Endodermal cell (in vitro differentiated cells): ENCODE measurements around the gene CADM1. TPM values are rescaled to one million over a fixed set of nuclear protein-coding genes. Genes with fewer than 3 reads are reported as not detected.

ENCODE experiments used
- DNase-seq: peaks from one replicate; pipeline ENCODE4 v3.0.0-alpha.2; 2017
- H3K27ac ChIP-seq: 2 replicates; pipeline ENCODE4 v1.5.1; 2013; ENCODE audit warnings: mild to moderate bottlenecking, low read depth, low read length, moderate library complexity
- H3K27me3 ChIP-seq: 2 replicates; pipeline ENCODE4 v1.6.1; 2013; ENCODE audit warnings: mild to moderate bottlenecking, low read length, moderate library complexity; ENCODE audit not compliant: insufficient read depth, control insufficient read depth, poor library complexity, severe bottlenecking
- H3K36me3 ChIP-seq: 2 replicates; pipeline ENCODE4 v1.7.0; 2013; ENCODE audit warnings: mild to moderate bottlenecking, low read length, moderate library complexity; ENCODE audit not compliant: control insufficient read depth, insufficient read depth
- H3K4me1 ChIP-seq: one replicate; pipeline ENCODE4 v1.7.0; 2013; ENCODE audit warnings: low read length; ENCODE audit not compliant: control insufficient read depth, insufficient read depth
- H3K4me3 ChIP-seq: 2 replicates; pipeline ENCODE4 v1.5.1; 2013; ENCODE audit warnings: mild to moderate bottlenecking, low read length, moderate library complexity
- H3K9ac ChIP-seq: 2 replicates; pipeline ENCODE4 v1.6.1; 2013; ENCODE audit warnings: mild to moderate bottlenecking, low read length, moderate library complexity; ENCODE audit not compliant: poor library complexity, severe bottlenecking; ENCODE audit errors: extremely low read depth
- H3K9me3 ChIP-seq: 2 replicates; pipeline ENCODE4 v1.6.1; 2013; ENCODE audit warnings: mild to moderate bottlenecking, low read length, moderate library complexity; ENCODE audit not compliant: control insufficient read depth
- H3K27ac Mint-ChIP-seq: 2 replicates; pipeline ENCODE4 v1.8.0; 2020; ENCODE audit warnings: mixed read lengths
- H3K27me3 Mint-ChIP-seq: 2 replicates; pipeline ENCODE4 v1.8.0; 2021; ENCODE audit warnings: mild to moderate bottlenecking, mixed read lengths; ENCODE audit not compliant: insufficient read depth
- H3K36me3 Mint-ChIP-seq: 2 replicates; pipeline ENCODE4 v1.8.0; 2020; ENCODE audit warnings: low read depth, mixed read lengths
- H3K4me1 Mint-ChIP-seq: 2 replicates; pipeline ENCODE4 v1.8.0; 2020; ENCODE audit warnings: mixed read lengths
- H3K4me3 Mint-ChIP-seq: 2 replicates; pipeline ENCODE4 v1.8.0; 2020; ENCODE audit warnings: mild to moderate bottlenecking, moderate library complexity, mixed read lengths
- H3K9me3 Mint-ChIP-seq: 2 replicates; pipeline ENCODE4 v1.8.0; 2020; ENCODE audit warnings: mild to moderate bottlenecking, mixed read lengths
- WGBS, 2 experiments: methylation state at CpG; one replicate each; pipeline versions ENCODE4 v1.1.5 to v1.1.7; 2013; ENCODE audit warnings: missing lambda C conversion rate in 2 of 2, mixed read lengths in 1 of 2; ENCODE audit not compliant: insufficient coverage in 1 of 2, insufficient read length in 1 of 2; 5-methylcytosine and 5-hydroxymethylcytosine counted together
- total RNA-seq, 2 donors: library from RNA; stranded (reverse); fragmentation: NEBNext Ultra II Directional in 1 of 2; extraction: Animal tissue kit (Norgen Biotek cat#: 25700) in 1 of 2; gene quantifications; 2 replicates in 1 of 2; 3 replicates in 1 of 2; pipeline ENCODE4 v1.2.1, GENCODE V29; 2021
- TF ChIP-seq, protein P1 (sequence below): fragments of 200-600 bp; sonication (generic); conservative IDR thresholded peaks from 2 replicates; pipeline ENCODE4 v1.5.0; 2021; ENCODE audit warnings: antibody characterized with exemption, mild to moderate bottlenecking

CADM1 gene
- total RNA-seq, 2 donors from 2014 or later: 76.3 to 88.2 TPM

DNA sequence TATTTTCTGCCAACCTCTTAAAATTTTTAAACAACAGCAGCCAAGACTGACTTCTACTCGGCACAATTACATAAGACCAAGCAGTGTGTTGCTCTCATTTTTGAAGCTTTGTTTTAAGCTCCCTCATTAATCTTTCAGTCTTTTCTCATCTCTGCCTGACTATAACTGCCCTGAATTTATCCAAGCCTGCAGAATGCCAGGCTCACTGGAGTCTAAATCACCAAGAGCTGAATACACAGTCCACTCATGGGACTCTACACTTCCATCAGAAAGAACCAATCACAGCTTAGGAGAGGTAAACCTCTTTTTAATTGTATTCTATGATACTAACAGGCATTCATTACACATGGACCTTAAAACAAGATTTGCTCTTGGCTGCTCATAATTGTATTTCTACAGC lies 178.7 kb downstream of the CADM1 start:
- no peak overlapping the region for H3K27ac ChIP-seq

DNA sequence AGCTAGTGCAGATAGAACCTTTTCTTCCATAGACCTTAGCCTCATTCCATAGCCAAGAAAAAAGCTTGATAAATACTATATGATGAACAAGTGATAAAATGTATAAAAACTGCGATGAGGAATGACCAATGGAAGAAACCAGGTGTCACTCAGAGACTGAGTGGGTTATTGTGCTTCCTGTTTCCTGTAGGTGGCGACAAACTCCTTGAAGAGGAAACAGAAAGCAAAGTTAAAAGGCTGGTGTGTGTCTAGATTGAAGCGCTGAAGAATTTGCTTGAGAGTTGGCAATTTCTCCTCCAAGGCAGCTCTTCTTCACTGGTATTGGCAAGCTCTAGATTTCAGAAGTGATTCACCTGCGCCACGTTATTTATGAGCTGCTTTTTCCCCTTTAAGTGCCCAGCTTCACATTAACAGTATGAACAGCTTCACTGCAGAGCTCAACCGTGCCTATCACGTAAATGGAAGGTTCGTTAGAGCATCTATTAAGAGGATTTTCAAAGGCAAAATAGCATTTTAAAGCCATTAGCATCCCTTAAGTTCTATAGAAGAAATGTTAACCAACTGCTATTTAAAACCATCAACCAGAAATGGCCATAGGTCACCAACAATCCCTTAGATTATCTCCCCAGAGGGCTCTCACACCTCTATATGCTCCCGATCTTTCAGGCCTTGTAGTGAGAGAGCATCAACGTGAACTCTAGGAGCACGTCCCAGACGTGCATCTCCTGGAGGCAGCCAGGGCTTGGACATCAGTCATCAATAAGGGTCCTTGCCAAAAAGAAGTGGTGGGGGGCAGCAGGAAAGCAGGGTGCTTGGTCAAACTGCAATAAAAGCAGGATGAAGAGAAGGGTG lies 179.4 kb downstream of the CADM1 start:
- WGBS, 2 experiments: 55 to 56% methylated on average over 10 to 12 of the region's 12 CpGs
- Histone ChIP-seq H3K27ac (no peak overlapping the region), H3K4me1 (no peaks in the 10 kb centered on the region), H3K9ac (no peak overlapping the region), H3K9me3 (no peaks in the 10 kb centered on the region), H3K36me3 (peaks cover 2% of the 10 kb centered on the region), H3K27me3 (no peaks in the 10 kb centered on the region), H3K4me3 (no peak overlapping the region)
- H3K36me3 Mint-ChIP-seq: peaks cover 5% of the 10 kb centered on the region
- no peaks in the 10 kb centered on the region for H3K27me3 Mint-ChIP-seq
- H3K4me3 Mint-ChIP-seq: no peak overlapping the region
- TF ChIP-seq, protein P1, sequence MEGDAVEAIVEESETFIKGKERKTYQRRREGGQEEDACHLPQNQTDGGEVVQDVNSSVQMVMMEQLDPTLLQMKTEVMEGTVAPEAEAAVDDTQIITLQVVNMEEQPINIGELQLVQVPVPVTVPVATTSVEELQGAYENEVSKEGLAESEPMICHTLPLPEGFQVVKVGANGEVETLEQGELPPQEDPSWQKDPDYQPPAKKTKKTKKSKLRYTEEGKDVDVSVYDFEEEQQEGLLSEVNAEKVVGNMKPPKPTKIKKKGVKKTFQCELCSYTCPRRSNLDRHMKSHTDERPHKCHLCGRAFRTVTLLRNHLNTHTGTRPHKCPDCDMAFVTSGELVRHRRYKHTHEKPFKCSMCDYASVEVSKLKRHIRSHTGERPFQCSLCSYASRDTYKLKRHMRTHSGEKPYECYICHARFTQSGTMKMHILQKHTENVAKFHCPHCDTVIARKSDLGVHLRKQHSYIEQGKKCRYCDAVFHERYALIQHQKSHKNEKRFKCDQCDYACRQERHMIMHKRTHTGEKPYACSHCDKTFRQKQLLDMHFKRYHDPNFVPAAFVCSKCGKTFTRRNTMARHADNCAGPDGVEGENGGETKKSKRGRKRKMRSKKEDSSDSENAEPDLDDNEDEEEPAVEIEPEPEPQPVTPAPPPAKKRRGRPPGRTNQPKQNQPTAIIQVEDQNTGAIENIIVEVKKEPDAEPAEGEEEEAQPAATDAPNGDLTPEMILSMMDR: peak; percentile 96
- peaks cover 3% of the 10 kb centered on the region for H3K4me1 Mint-ChIP-seq
- DNase-seq: peak; percentile 56
- H3K27ac Mint-ChIP-seq: no peak overlapping the region
- H3K9me3 Mint-ChIP-seq: no peaks in the 10 kb centered on the region

More for the DNA sequence above, 178.7 kb downstream of the CADM1 start:
- Histone ChIP-seq H3K9ac (no peak overlapping the region), H3K36me3 (peaks cover 3% of the 10 kb centered on the region), H3K4me3 (no peak overlapping the region), H3K4me1 (no peaks in the 10 kb centered on the region), H3K27me3 (no peaks in the 10 kb centered on the region), H3K9me3 (no peaks in the 10 kb centered on the region)
- Mint-ChIP-seq H3K9me3 (no peaks in the 10 kb centered on the region), H3K27ac (no peak overlapping the region), H3K4me1 (peaks cover 3% of the 10 kb centered on the region), H3K4me3 (no peak overlapping the region), H3K36me3 (peaks cover 5% of the 10 kb centered on the region), H3K27me3 (no peaks in the 10 kb centered on the region)
- DNase-seq: no peak
- WGBS, 2 experiments: 92 to 100% methylated on average over 1 of the region's 1 CpG
- TF ChIP-seq, protein P1: no peak

DNA sequence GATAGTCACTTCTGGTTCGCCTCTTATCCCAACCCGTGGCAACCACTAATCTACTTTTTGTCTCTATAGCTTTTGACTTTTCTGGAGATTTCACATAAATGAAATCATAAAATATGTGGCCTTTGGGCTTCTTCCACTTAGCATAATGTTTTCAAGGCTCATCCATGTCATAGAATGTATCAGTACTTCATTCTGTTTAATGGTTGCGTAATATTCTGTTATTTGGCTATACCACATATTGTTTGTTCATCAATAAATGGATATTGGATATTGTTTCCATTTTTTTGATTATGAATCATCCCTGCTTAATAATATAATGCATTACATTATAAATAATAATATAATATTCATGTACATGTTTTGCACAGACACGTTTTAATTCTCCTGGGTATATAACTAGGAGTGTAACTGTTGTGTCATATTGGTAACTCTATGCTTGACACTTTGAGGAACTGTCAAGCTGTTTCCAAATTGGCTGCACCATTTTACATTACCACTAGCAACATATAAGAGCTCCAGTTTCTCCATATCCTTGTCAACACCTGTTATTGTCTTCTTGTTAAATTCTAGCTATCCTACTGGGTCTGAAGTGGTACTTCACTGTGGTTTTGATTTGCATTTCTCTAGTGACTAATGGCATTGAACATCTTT lies 181.5 kb downstream of the CADM1 start:
- Histone ChIP-seq H3K4me3 (no peak overlapping the region), H3K27ac (no peak overlapping the region), H3K9ac (no peak overlapping the region), H3K36me3 (no peaks in the 10 kb centered on the region), H3K27me3 (no peaks in the 10 kb centered on the region), H3K4me1 (no peaks in the 10 kb centered on the region), H3K9me3 (no peaks in the 10 kb centered on the region)
- 98 to 100% methylated on average over 2 to 4 of the region's 4 CpGs for WGBS, 2 experiments
- Mint-ChIP-seq H3K36me3 (no peaks in the 10 kb centered on the region), H3K9me3 (no peaks in the 10 kb centered on the region), H3K27me3 (no peaks in the 10 kb centered on the region), H3K27ac (no peak overlapping the region), H3K4me3 (no peak overlapping the region), H3K4me1 (peaks cover 3% of the 10 kb centered on the region)
- DNase-seq: no peak
- TF ChIP-seq, protein P1: no peak
